Heart left ventricle (tissue), 13 donors: ENCODE measurements around the gene TMEM150B.

Source experiments
- POLR2A ChIP-seq, 2 donors: fragments of 450-650 bp; IDR thresholded peaks; one replicate each; pipeline ENCODE4 v1.6.1; 2017; ENCODE audit warnings: antibody characterized with exemption in 2 of 2, mild to moderate bottlenecking in 2 of 2, moderate library complexity in 2 of 2
- TF ChIP-seq, protein P1 (sequence below), 12 donors: fragments of 200-600 bp; sonication (generic) in 4 of 12; IDR thresholded peaks; one replicate each; pipeline versions ENCODE4 v1.5.0 to v1.8.0; 2018 to 2022; ENCODE audit warnings: antibody characterized with exemption in 12 of 12, mild to moderate bottlenecking in 5 of 12
- donor health status: ischemic (EF 13 %, LVEDD 7.1; RV severe dilation, severe dysfunction).
- donor health status: DM: no; HTN: yes; CAD: no.
- donor health status: DM: no; HTN: no; CAD: no.
- donor health status: ischemic (EF 25% LVEDD 6.9; RV normal size, moderate dysfunction).
- donor health status: ischemic (EF 25% LVEDD 5.7; RV mildly dilated, moderate dysfunction).
- donor health status: ischemic (EF 35%, LVEDD 5.7; RV mildly dilated, moderate dysfunction).
- donor health status: nonischemic (EF 11% LVEDD 7.7; RV severe dilation, severe dysfunction).
- donor health status: DM: yes; HTN: yes; CAD: no.
- donor health status: PGD.
- donor health status: ischemic (EF 29% LVEDD 5.4; RV normal size, mild dysfunction).
- donor health status: nonischemic (EF 23%, LVEDD 6.1; RV moderate dilation, normal function).

- TF ChIP-seq, protein P1, sequence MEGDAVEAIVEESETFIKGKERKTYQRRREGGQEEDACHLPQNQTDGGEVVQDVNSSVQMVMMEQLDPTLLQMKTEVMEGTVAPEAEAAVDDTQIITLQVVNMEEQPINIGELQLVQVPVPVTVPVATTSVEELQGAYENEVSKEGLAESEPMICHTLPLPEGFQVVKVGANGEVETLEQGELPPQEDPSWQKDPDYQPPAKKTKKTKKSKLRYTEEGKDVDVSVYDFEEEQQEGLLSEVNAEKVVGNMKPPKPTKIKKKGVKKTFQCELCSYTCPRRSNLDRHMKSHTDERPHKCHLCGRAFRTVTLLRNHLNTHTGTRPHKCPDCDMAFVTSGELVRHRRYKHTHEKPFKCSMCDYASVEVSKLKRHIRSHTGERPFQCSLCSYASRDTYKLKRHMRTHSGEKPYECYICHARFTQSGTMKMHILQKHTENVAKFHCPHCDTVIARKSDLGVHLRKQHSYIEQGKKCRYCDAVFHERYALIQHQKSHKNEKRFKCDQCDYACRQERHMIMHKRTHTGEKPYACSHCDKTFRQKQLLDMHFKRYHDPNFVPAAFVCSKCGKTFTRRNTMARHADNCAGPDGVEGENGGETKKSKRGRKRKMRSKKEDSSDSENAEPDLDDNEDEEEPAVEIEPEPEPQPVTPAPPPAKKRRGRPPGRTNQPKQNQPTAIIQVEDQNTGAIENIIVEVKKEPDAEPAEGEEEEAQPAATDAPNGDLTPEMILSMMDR (IDR thresholded peaks at IDR 0.05) = no peak
- no peak for TF ChIP-seq POLR2A (IDR thresholded peaks at IDR 0.05)
Measured at GRCh38 chr19:55297267-55297666, 27.9 kb downstream of the TMEM150B start.
